ENCODE data around the gene SMKR1.

DNA sequence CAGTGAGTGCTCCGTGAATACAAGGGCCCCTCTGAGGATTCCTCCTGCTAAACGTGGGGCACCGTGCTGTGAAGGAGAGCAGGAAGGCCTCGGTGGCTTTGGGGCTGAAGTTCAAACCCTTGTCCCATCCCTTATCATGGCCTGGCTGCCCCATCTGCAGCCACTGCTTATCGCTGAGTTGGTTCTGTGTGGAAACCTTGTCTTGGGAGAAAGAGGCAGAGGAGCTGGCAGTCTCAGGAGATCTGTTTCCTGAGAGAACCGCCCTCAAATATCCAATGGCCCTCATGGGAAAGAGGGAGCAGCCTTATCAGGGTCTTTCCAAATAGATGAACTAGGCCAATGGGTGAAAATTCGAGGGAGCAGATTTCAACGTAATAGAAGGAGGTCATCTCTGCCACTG lies 57.2 kb downstream of the SMKR1 start:
- TF ChIP-seq GATA2 (IDR thresholded peaks at IDR 0.05; ENCODE audit: low read depth, low read length) (no peak), GATA3 (IDR thresholded peaks at IDR 0.05; ENCODE audit: low read depth, low read length) (no peak)
